ENCODE data around the gene EBF3. TPM values are rescaled to one million over a fixed set of nuclear protein-coding genes. Genes with fewer than 3 reads are reported as not detected.

Gene EBF3
- total RNA-seq, 1 experiment from 2014 or later, result not detected

- Mint-ChIP-seq H3K27me3 (ENCODE audit: insufficient read depth, unreplicated experiment) (no peaks in the 10 kb centered on the region), H3K4me3 (ENCODE audit: unreplicated experiment) (no peak overlapping the region), H3K4me1 (ENCODE audit: insufficient read depth, unreplicated experiment) (no peaks in the 10 kb centered on the region), H3K36me3 (ENCODE audit: insufficient read depth, unreplicated experiment) (no peaks in the 10 kb centered on the region), H3K27ac (ENCODE audit: low read depth, unreplicated experiment) (no peak overlapping the region), H3K9me3 (ENCODE audit: unreplicated experiment) (no peaks in the 10 kb centered on the region)
- intact Hi-C loops (cut with micrococcal nuclease), result no loop called here
- POLR2A ChIA-PET, result interaction anchor here (0.6 to 0.9 kb wide), 2 partner anchors 235 to 373 kb away, joined by 3 read pairs; no protein-coding TSS in a partner anchor
- DNase-seq (ENCODE audit: unreplicated experiment), result no peak
- BruUV-seq (replicated peaks), result no TSS peak
- CTCF ChIA-PET, result interaction anchor here (1.0 to 1.3 kb wide), 4 partner anchors 10 to 262 kb away, joined by 3 to 6 read pairs (median 4); no protein-coding TSS in a partner anchor
- no peak for TF ChIP-seq CTCF (IDR thresholded peaks at IDR 0.05; ENCODE audit: unreplicated experiment)
Observed at GRCh38 chr10:129875993-129876726, 87.9 kb downstream of the EBF3 start.

GRCh38 chr10:129873351-129873750 is 90.7 kb downstream of the EBF3 start:
- intact Hi-C loops (cut with micrococcal nuclease), result no loop called here
- POLR2A ChIA-PET, result no interaction called here
- no peak for TF ChIP-seq CTCF (IDR thresholded peaks at IDR 0.05; ENCODE audit: unreplicated experiment)
- no peak for DNase-seq (ENCODE audit: unreplicated experiment)
- Mint-ChIP-seq H3K27me3 (ENCODE audit: insufficient read depth, unreplicated experiment) (no peaks in the 10 kb centered on the region), H3K4me1 (ENCODE audit: insufficient read depth, unreplicated experiment) (no peaks in the 10 kb centered on the region), H3K4me3 (ENCODE audit: unreplicated experiment) (no peak overlapping the region), H3K27ac (ENCODE audit: low read depth, unreplicated experiment) (no peak overlapping the region), H3K36me3 (ENCODE audit: insufficient read depth, unreplicated experiment) (no peaks in the 10 kb centered on the region), H3K9me3 (ENCODE audit: unreplicated experiment) (no peaks in the 10 kb centered on the region)
- BruUV-seq (replicated peaks), result no TSS peak
- CTCF ChIA-PET, result interaction anchor here (1.9 kb wide), 1 partner anchor 13 kb away, joined by 5 read pairs; no protein-coding TSS in a partner anchor

- Mint-ChIP-seq H3K4me3 (ENCODE audit: unreplicated experiment) (no peak overlapping the region), H3K27me3 (ENCODE audit: insufficient read depth, unreplicated experiment) (no peaks in the 10 kb centered on the region), H3K9me3 (ENCODE audit: unreplicated experiment) (no peaks in the 10 kb centered on the region), H3K27ac (ENCODE audit: low read depth, unreplicated experiment) (no peak overlapping the region), H3K36me3 (ENCODE audit: insufficient read depth, unreplicated experiment) (no peaks in the 10 kb centered on the region), H3K4me1 (ENCODE audit: insufficient read depth, unreplicated experiment) (no peaks in the 10 kb centered on the region)
- no peak for TF ChIP-seq CTCF (IDR thresholded peaks at IDR 0.05; ENCODE audit: unreplicated experiment)
- POLR2A ChIA-PET, result interaction anchor here (0.6 kb wide), 1 partner anchor 37 kb away, joined by 3 read pairs; no protein-coding TSS in a partner anchor
- CTCF ChIA-PET, result no interaction called here
- no peak for DNase-seq (ENCODE audit: unreplicated experiment)
- BruUV-seq (replicated peaks), result no TSS peak
- intact Hi-C loops (cut with micrococcal nuclease), result no loop called here
Observed at GRCh38 chr10:129871966-129872365, 92.1 kb downstream of the EBF3 start.

GRCh38 chr10:129870961-129871621 is 93.0 kb downstream of the EBF3 start:
- H3K4me3 Mint-ChIP-seq (ENCODE audit: unreplicated experiment), result no peak overlapping the region
- H3K27ac Mint-ChIP-seq (ENCODE audit: low read depth, unreplicated experiment), result no peak overlapping the region
- DNase-seq (ENCODE audit: unreplicated experiment), result no peak
- POLR2A ChIA-PET, result no interaction called here
- H3K4me1 Mint-ChIP-seq (ENCODE audit: insufficient read depth, unreplicated experiment), result no peaks in the 10 kb centered on the region
- no peaks in the 10 kb centered on the region for H3K9me3 Mint-ChIP-seq (ENCODE audit: unreplicated experiment)
- no TSS peak for BruUV-seq (replicated peaks)
- no peak for TF ChIP-seq CTCF (IDR thresholded peaks at IDR 0.05; ENCODE audit: unreplicated experiment)
- no peaks in the 10 kb centered on the region for H3K36me3 Mint-ChIP-seq (ENCODE audit: insufficient read depth, unreplicated experiment)
- no peaks in the 10 kb centered on the region for H3K27me3 Mint-ChIP-seq (ENCODE audit: insufficient read depth, unreplicated experiment)
- intact Hi-C loops (cut with micrococcal nuclease), result no loop called here
- CTCF ChIA-PET, result no interaction called here
